Measurements from ENCODE around the gene TSBP1.
A peak's percentile ranks its signal among the peaks of the same experiment; 100 is the strongest.

TSBP1 gene, protein sequence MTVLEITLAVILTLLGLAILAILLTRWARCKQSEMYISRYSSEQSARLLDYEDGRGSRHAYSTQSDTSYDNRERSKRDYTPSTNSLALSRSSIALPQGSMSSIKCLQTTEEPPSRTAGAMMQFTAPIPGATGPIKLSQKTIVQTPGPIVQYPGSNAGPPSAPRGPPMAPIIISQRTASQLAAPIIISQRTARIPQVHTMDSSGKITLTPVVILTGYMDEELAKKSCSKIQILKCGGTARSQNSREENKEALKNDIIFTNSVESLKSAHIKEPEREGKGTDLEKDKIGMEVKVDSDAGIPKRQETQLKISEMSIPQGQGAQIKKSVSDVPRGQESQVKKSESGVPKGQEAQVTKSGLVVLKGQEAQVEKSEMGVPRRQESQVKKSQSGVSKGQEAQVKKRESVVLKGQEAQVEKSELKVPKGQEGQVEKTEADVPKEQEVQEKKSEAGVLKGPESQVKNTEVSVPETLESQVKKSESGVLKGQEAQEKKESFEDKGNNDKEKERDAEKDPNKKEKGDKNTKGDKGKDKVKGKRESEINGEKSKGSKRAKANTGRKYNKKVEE

DNA sequence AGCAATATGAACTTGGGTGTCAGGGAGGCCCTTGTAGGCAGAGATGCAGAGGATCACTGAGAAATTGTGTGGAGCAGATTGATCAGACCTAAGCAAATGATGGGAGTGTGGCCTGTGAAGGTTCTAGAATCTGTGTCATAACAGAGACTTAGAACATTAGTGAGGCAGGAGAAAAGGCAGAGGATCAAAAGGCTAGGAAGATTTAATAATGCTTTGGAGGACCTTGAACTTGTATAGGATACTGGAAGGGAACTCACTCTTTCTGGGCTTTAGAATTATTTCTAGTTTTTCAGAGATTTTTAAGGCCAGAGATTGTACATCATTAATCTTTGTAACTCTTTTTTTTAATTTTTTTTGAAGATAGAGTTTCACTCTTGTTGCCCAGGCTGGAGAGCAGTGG, at the start of gene TSBP1:
Gene TSBP1 (minus strand): TSS at position 101 of the 400 bp plus-strand sequence. CDS start 197 bp downstream, outside the sequence.
- no peak for DNase-seq

DNA sequence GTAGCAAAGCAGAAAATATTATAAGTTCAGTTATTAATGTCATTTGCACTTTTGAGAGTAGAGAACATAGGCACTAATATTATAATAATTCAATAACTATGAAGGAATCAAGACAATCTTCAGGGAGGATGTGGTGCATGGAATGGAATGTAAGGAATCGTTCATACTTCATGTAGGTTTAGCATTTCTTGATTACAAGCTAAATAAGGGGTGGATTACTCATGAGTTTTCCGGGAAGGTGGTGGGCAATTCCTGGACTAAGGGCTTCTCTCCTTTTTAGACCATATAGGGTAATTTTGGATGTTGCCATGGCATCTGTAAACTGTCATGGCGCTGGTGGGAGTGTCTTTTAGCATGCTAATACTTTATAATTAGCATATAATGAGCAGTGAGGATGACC, 44.3 kb upstream of the TSBP1 start:
- DNase-seq: no peak

DNA sequence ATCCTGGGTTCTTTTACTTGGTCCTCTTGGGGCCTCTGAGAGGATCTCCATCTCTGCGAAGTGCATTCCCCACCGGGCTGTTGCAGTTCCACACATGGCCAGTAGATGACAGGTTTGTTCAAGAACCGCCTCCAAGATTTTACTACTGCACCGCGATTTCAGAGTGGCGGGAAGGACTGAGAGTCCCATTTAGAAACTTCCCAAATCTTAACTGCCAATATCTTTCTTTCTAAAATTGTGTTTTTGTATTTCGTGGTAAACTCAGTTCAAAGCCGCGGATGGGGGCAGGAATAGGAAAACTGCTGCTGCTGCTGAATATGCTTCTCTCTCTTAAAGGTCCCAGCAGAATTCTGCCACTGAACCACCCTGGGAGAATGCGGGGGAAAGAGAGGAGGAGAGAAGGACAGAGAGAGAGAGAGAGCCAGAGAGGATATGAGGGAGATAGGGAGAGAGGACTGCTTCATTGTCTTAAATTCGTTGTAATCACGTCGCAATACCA, 43.9 kb upstream of the TSBP1 start:
- DNase-seq: peak; percentile 84

DNA sequence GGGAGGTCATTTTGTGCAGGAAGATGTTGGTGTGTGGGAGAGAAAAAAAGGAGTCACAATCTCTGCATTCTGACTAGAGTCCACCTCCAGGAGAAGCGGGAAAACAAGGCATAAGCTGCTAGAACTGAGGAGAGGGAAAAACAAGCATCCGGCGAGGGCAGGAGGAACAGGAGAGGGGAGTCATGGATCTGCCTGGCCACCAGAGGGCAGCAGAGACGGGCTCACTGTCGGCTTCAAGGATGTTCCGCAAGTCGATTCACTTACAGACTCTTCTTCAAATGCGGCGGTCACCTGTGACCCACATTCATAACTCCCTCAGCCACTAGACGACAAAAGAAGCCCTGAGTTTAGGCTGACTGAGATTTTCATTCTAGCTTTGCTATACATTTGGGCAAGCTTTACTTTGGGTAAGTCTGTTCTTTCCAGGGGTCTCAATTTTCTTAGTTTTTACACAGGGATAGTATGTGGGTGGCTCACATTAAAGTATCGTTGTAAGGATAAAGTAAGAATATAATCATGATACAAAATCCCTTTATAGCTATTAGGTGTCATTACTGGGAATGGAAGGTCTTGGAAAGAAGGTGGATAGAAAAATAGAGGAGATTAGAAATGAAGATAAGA, 41.8 kb upstream of the TSBP1 start:
- peak; percentile 90 for DNase-seq

DNA sequence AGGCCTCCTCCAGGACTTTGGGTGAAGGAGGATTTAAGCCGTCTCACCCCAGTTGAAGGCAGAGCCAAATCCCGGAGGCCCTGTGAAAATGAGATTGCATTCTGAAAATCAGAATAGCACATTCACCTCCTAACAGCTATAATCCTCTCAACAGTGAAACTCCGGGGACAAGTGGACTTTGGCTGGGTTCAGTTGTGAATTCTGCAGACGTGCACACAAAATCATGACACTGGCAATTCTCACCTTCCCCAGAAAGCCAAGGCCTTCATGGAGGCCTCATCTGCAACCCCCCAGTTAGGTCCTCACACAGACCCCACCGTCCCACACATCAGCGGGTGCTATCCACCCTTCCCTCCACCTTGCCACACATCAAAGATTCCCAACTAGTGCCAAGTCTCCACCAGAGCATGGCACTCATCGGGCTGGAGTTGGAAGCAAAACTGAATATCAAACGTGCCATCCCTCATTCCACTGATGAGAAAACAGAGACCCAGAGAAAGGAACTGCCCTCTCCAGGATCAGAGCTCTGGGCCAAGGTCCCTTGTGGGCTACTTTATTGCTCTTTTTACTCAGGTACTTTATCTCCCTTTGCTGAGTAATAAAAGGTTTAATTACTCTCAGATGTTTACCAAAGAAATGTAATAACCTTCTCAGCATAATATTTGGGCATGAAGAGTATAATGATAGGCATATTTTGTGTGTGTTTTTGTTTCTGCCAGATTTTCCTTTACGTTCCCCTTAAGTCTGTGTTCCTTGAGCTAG, 40.0 kb upstream of the TSBP1 start:
- DNase-seq: no peak

DNA sequence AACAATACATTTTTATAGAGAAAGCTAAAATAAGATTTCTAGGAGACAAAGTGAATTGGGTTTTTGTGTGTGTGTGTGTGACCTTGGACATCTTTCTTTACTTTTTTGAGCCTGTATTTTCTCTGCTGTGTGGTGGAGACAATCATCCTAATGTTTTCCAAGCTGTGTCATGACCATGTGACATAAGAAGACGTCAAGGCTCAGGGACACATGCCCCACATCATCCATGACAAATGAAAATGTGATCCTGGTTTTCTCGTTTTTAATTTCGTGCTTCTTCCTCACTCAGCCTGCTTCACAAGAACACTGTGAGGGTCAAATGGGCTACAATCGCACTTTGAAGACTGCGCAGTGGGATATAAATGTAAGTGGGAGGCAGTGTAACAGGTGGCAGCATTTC, 39.2 kb upstream of the TSBP1 start:
- no peak for DNase-seq

DNA sequence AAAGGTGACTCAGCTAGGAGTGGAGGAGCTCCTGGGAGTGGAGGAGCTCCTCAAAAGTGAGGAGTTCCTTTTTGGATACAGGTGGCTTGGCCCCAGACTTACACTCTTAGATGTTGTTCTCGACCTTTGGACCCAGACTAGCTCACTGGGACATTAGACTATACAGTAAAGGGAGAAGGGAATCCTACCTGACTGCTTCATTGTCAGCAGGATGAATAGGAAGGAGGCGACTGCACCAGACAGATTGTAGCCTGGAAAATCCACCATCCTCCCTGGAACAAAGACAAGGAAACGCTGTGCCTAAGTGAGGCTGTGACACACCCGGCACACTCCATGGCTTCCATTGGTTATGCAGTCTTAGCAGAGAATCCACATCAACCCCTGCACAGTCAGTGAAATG, 35.2 kb upstream of the TSBP1 start, which contains the start of gene BTNL2:
Gene BTNL2 (minus strand): TSS at position 325 of the 400 bp plus-strand sequence. CDS start 58 bp downstream, at position 267.
- DNase-seq: no peak

DNA sequence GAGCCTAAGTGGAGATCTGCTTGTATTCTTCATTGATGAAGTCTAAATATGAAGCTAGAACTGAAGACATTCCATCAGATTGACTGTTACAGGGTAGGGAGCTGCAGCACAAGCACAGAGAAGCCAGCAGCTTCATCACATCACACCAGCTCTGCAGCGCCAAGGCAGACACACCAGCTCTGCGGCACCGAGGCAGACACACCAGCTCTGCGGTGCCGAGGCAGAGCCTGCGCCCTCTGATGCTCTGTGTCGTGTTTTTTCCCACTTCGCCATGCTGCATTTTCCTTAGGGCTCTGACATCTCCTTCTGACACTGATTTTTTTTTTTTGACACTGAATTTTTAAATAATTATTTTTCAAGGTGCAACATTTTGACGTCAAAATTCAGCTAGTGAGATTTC, 34.5 kb upstream of the TSBP1 start:
- no peak for DNase-seq

DNA sequence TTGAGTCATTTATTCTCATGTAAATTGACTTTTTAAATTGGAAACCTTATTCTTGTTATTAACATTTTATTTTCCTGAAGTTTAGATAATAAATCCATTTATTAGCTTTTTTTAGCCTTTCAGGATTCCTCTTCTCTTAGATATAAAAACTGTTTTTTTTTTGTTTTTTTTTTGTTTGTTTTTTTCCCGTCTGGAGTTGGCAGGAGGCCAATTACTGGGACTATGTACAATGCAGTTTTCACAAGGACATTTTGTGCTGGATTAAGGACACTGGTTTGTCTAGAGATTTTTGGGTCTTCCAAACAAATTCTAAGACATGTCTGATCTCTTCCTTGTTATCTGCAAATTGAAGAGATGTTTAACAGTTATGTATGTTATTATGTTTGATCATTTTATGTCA, 34.0 kb upstream of the TSBP1 start:
- no peak for DNase-seq

DNA sequence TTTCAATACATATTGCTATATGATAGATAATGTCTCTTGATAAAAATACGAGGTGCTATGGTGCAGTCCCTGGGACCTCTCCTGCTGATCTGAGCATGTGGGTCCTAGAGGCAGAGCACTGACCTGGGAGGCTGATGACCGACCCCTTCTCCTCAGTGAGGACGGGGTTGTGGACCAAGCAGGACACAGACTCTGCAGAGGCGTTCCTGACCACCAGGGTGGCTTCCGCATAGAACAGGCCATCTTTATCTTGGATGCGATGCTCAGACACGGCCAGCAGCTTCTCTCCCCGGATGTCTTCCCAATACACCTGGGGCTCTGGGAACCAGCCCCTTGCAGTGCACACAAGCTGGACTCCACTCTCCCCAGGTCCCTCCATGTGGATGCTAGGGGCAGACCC, 31.1 kb upstream of the TSBP1 start:
- no peak for DNase-seq

DNA sequence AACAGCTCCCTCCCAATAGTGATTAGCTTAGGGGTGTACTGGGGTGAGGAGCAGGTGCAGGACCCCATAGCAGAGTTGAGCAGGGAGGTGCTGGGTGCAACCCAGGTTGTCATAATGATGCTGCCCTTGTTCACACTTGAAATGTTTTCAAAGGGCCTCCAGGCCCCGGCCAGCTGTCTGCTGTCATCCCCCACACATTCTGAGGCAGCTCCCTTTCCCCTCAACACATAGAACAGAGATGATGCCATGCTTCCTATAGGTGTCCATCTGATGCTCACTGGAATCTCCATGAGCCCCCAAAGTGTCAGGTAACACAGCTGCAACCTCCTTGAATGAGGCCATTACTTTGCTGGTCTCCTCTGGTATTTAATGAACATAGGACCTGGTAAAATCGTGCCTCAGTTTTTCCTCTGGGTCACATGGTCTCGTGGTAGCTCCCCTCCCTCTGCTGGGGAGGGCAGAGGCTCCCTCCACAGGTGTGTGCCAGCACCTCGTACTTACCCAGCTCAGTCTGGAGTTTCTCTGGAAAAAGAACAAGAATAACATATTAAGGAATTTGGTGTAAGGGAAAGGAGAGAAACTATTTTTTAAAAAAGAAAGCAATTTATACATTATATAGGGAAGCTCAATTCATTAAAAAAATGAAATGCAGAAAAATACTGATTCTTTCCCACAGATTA, 29.7 kb upstream of the TSBP1 start:
- no peak for DNase-seq

DNA sequence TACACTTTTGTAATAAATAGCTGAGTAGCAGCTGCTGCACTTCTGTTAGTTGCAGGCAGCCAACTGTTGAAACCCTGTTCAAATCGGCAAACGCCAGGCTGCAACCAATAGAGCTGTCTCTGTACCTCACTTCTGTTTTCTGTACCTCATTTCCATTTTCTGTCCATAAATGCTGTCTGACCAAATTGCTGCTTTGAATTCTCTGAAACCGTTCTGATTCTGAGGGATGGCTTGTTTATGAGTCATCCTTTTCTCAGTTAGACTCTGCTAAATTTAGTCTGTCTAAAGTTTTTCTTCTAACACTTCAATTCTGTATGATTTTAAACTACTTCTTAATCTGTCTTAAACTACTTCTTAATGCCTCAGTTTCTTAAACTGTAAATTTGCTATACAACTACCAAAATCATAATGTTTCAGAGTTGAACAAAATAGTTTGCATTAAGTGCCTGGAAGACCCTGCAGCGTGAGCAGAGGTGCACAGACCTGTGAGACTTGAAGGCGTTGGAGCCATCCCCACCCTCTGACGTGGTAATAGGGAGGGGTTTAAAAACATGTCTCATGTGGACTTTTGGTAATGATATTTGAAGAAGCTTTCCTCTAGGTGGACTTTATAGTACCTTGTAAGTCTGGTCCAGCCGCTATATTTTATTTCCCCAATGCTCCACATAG, 25.7 kb upstream of the TSBP1 start:
- DNase-seq: no peak

DNA sequence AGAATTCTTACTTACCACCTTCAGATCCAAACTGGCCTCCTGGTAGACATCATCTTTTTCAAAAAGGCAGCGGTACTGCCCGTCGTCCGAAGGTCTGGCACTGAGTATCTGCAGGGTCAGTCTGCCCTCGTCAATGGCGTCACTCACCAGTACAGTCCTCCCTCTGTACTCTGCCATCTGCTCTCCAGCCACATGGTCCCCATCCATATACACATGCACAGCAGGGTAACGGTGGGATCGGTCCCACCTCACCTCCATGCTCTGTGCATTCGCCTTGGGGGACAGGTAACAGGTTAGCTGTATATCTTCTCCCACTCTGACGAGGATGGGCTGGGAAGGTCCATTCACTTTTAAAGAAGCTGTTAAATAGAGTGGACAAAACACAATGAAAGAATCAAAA, 24.3 kb upstream of the TSBP1 start:
- DNase-seq: no peak

DNA sequence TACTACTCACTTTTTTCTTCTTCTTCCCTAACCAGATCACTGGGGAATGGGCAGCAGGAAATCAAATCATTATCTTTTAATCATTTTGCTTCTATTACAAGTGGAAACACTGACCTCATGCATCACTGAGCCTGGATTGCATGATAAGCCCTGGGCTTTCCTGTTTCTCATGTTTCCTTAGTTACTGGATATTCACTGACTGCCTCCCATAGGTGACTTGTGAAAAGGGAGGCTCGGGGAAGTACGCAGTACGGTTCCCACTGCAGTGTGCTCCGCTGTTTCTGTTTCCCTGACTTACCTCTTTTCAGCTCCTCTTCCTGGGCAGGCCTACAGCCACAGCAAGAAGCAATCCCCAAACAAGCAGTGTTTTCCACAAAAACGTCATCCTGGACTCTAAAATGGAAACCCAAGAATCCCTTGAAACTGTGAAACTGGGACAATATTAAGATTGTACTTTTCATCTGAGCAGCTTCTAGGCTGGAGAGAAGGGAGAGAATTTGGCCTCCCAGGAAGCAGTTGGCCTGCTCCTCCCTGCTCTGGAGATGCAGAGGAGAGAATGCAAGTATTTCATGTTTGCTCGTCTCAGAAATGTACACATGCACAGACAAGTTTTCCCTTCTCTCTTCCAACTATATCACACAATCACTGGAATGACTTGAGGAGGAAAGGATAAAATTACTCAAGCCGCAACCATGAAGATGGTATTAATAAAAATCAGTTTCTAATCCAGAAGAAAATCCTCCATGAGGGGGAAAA, 22.1 kb upstream of the TSBP1 start:
- no peak for DNase-seq

DNA sequence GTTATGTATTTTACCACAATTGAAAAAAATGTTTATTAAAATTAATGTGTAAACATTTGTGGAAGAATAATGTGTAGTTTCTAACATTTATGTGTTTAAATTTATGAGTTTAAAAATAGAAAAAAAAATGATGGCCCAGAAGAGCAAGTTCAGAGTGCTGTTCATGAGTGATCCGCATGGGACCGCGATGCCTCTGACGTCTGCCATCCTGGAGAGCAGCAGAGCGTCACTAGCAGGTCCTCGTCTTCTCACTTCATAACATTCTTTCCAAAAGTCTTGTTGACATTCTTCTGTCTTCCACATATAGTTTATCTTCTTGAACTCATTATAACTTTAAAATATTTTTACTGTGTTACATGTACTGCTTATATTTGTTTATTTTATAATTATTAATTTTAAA, 19.8 kb upstream of the TSBP1 start:
- DNase-seq: no peak

DNA sequence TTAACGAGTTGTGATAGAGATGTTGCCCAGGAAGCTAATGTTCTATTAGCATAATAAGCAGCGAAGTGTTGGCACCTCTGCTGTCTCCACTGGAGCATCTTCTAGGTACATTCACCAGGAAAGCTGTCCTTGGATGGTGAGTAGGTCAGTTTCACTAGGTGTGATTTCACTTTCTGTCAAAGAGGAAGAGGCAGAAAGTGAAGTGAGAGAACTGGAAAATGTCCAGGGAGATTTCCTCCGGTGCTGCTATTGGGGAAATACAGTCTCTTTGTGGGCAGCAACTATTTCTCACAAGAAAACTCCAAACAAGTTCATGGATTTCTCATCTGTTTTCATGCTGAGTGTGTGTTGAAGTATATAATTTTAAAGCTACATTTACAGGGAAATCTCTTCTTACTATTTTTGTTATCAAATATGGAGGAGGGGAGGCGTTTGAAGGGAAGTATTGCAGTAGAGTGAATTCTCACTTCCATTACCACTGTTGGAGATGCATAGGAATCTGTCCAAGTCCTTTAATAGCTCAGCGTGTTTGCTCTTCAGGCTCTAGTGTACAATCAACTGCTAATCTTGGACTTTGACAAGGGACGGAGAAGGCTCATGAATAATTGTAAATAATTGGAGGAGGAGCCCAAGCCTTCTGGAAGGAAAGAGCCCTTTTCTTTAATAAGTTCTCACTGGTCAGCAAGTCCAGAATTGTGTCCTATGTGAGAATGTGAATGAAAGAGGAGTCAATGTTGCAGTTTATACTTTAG, 16.1 kb upstream of the TSBP1 start:
- DNase-seq: no peak

DNA sequence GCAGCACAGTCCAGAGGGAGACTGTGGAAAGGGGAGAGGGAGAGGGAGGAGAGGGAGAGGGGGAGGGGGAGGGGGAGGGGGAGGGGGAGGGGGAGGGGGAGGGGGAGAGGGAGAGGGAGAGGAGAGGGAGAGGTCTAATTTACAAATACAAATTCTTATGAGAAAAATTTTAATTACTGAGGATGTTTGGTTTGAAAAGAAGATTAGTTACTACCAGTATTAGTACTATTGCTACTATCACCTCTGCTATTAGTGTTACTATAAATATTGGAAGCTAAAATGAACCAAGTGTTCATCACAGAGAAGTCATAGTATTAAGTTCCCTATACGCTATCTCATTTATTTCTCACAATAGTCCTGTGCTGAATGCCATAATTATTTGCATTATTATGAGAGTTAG, 14.3 kb upstream of the TSBP1 start:
- DNase-seq: no peak

DNA sequence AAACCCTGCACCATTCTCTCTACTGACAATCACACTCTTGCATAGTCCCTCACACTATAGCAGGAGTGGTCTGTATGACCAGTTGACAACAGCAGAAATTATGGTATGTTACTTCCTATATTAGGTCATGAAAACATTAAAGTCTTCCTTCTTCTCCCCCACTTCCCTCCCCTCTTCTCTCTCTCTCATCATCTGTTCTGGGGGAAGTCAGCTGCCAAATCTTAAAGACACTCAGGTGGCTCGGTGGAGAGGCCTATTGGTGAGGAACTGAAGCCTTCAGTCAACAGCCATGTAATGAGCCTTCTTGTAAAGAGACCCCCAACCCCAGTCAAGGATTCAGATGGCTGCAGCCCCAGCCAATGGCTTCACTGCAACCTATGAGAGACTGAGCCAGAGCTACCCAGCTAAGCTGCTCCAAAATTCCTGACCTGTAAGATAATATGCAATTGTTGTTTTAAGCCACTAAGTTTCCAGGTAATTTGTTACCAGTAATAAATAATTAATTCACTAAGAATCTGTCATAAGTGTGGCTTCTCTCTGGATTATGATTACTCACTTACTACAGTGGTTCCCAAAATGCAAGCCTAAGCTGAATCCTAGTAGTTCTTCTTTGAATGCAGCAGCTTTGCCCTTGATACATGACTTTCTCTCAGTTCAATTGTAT, 11.2 kb upstream of the TSBP1 start:
- no peak for DNase-seq

DNA sequence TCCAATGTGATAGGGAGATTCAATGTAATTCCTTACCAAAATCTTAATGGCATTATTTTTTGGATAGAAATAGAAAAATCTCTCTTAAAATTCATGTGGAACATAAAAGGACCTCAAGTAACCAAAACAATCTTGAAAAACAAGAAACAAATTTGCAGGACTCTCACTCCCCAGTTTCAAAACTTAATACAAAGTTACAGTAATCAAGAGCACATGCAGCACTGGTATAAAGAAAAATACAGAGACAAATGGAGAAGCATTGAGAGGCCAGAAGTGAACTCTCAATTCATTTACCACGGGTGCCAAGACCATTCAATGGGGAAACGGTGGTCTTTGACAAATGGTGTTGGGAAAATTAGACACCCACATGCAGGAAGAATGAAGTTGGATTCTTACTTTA, 7.8 kb upstream of the TSBP1 start:
- no peak for DNase-seq
